GM12878 (cell line): ENCODE data around the gene KBTBD7. TPM values are rescaled to one million over a fixed set of nuclear protein-coding genes. Genes with fewer than 3 reads are reported as not detected.

Source experiments
- ATAC-seq: fragments of 200-7000 bp; cut with Tn5 transposase; 3 replicates; pipeline ENCODE4 v1.9.1; 2020; ENCODE audit warnings: mild to moderate bottlenecking, moderate library complexity
- BruUV-seq: library from RNA; stranded (reverse); fragments of 400-500 nt; replicated peaks from 2 replicates; lab custom pipeline; 2021; lab: Mats Ljungman, UMichigan
- CTCF ChIA-PET: fragments of 300-600 bp; sonication (Branson Sonifier 250); formaldehyde crosslinking; extraction: SDS; loops from one replicate; lab custom pipeline; 2021; ENCODE audit warnings: inconsistent platforms; lab: Yijun Ruan, JAX
- POLR2A ChIA-PET: fragments of 350-600 bp; formaldehyde crosslinking; extraction: SDS; loops from one replicate; lab custom pipeline; 2021; ENCODE audit warnings: inconsistent platforms; lab: Charles Lee
- RAD21 ChIA-PET: fragments of 300-600 bp; sonication (Branson Sonifier 250); formaldehyde crosslinking; loops from one replicate; lab custom pipeline; 2023; ENCODE audit warnings: antibody characterized with exemption; ENCODE audit not compliant: unreplicated experiment; lab: Charles Lee
- SMC1A ChIA-PET: fragments of 300-600 bp; sonication (Branson Sonifier 250); formaldehyde crosslinking; loops from one replicate; lab custom pipeline; 2023; ENCODE audit not compliant: unreplicated experiment, uncharacterized antibody; lab: Charles Lee
- DNase-seq: peaks from one replicate; pipeline ENCODE4 v3.0.0-alpha.2; 2011; ENCODE audit warnings: low read depth, low spot score
- FAIRE-seq: peaks from 3 replicates; lab custom pipeline; 2011; peaks lifted over from hg19 to GRCh38; lab: Jason Lieb, UNC
- H2AFZ ChIP-seq: 2 replicates; pipeline ENCODE4 v1.6.0; 2011; ENCODE audit warnings: low read depth, low read length, control low read depth; ENCODE audit not compliant: control insufficient read depth
- H3K27ac ChIP-seq: 2 replicates; pipeline ENCODE4 v1.5.1; 2011; ENCODE audit warnings: control low read depth; ENCODE audit not compliant: control insufficient read depth, insufficient read depth
- H3K27me3 ChIP-seq, 2 experiments: replicated peaks in 1 of 2; 2 replicates each; pipeline versions ENCODE4 v1.6.0 to v1.6.1; 2011; ENCODE audit warnings: low read length in 1 of 2; ENCODE audit not compliant: control insufficient read depth in 2 of 2, insufficient read depth in 2 of 2
- H3K36me3 ChIP-seq, 2 experiments: 2 replicates each; pipeline ENCODE4 v1.5.1; 2011; ENCODE audit warnings: low read length in 1 of 2; ENCODE audit not compliant: control insufficient read depth in 2 of 2, insufficient read depth in 2 of 2
- H3K4me1 ChIP-seq: 2 replicates; pipeline ENCODE4 v1.6.1; 2011; ENCODE audit warnings: mild to moderate bottlenecking, low read length, moderate library complexity, mixed read lengths; ENCODE audit not compliant: control insufficient read depth, insufficient read depth
- H3K4me2 ChIP-seq: 2 replicates; pipeline ENCODE4 v1.6.0; 2011; ENCODE audit warnings: control low read depth; ENCODE audit not compliant: control insufficient read depth, insufficient read depth
- H3K4me3 ChIP-seq: fragments of 200-600 bp; sonication (generic); 2 replicates; pipeline ENCODE4 v1.5.1; 2016
- H3K79me2 ChIP-seq: 2 replicates; pipeline ENCODE4 v1.6.0; 2011; ENCODE audit warnings: low read length; ENCODE audit not compliant: control insufficient read depth, insufficient read depth
- H3K9ac ChIP-seq: 2 replicates; pipeline ENCODE4 v1.8.0; 2011; ENCODE audit warnings: low read length, control low read depth, mixed read lengths; ENCODE audit not compliant: control insufficient read depth, insufficient read depth
- H3K9me3 ChIP-seq: replicated peaks from 3 replicates; pipeline ENCODE4 v1.5.1; 2011; ENCODE audit warnings: mild to moderate bottlenecking, low read length; ENCODE audit not compliant: control insufficient read depth, insufficient read depth
- H4K20me1 ChIP-seq: 2 replicates; pipeline ENCODE4 v1.6.0; 2011; ENCODE audit not compliant: control insufficient read depth, insufficient read depth
- DPF2 ChIP-seq: fragments of 450-650 bp; IDR thresholded peaks from 2 replicates; pipeline ENCODE4 v1.6.1; 2017; ENCODE audit warnings: mild to moderate bottlenecking
- NR2C2 ChIP-seq: IDR thresholded peaks from 2 replicates; pipeline ENCODE4 v1.6.1; 2011; ENCODE audit warnings: borderline replicate concordance, low read depth; ENCODE audit not compliant: control insufficient read depth, insufficient read length
- SREBF1 ChIP-seq: IDR thresholded peaks from 2 replicates; pipeline ENCODE4 v1.6.1; 2012; ENCODE audit warnings: mild to moderate bottlenecking, low read length
- in situ Hi-C: fragments of 300-500 bp; cut with MboI; formaldehyde crosslinking; loops from 9 replicates; pipeline ENCODE4 v1.14.3; 2018; ENCODE audit warnings: mixed read lengths
- intact Hi-C: fragments of 100-400 bp; cut with micrococcal nuclease; formaldehyde crosslinking; loops from one replicate; pipeline ENCODE4 v1.14.2; 2022; ENCODE audit not compliant: unreplicated experiment
- polyA plus RNA-seq, 11 experiments: library from polyadenylated mRNA; depleted of rRNA in 4 of 11; unstranded in 6 of 11; stranded (reverse) in 5 of 11; fragments of >200 nt; fragmentation: Nextera tagmentation in 4 of 11; fragmentation: Illumina TruSeq in 1 of 11; extraction: Ambion mirVana in 4 of 11; extraction: Trizol in 1 of 11; gene quantifications; 1 replicate in 1 of 11; 2 replicates in 10 of 11; pipeline versions ENCODE4 v1.2.1 to v1.2.3, GENCODE V29; 2011 to 2016; ENCODE audit warnings: inconsistent platforms in 2 of 11, missing spikeins in 2 of 11, low read depth in 1 of 11
- total RNA-seq, 4 experiments: library from RNA; depleted of rRNA in 3 of 4; stranded (reverse); fragments of >200 nt in 3 of 4; fragmentation: Illumina TruSeq in 1 of 4; extraction: Trizol in 1 of 4; gene quantifications; 2 replicates each; pipeline versions ENCODE4 v1.2.1 to v1.2.3, GENCODE V29; 2013 to 2021
- TF ChIP-seq, protein P1 (sequence below), 3 experiments: IDR thresholded peaks in 2 of 3; conservative IDR thresholded peaks in 1 of 3; 2 replicates each; pipeline ENCODE4 v1.5.1; 2011; ENCODE audit warnings: low read depth in 3 of 3, low read length in 3 of 3, mild to moderate bottlenecking in 3 of 3, control low read depth in 2 of 3, moderate library complexity in 2 of 3, inconsistent platforms in 1 of 3, mixed read lengths in 1 of 3; ENCODE audit not compliant: control insufficient read depth in 2 of 3, insufficient read depth in 1 of 3; ENCODE audit errors: extremely low read depth in 1 of 3
- TF ChIP-seq, protein P2 (sequence below): IDR thresholded peaks from 2 replicates; pipeline ENCODE4 v1.6.1; 2012; ENCODE audit warnings: low read depth, low read length, improper control_type of control experiment

Gene KBTBD7
- total and polyA plus RNA-seq, 10 of the 15 experiments (the other 5 are each of a cell fraction or from before 2014, with no cell fraction given), result 1.8 to 6.0 (median 4.3) TPM

DNA sequence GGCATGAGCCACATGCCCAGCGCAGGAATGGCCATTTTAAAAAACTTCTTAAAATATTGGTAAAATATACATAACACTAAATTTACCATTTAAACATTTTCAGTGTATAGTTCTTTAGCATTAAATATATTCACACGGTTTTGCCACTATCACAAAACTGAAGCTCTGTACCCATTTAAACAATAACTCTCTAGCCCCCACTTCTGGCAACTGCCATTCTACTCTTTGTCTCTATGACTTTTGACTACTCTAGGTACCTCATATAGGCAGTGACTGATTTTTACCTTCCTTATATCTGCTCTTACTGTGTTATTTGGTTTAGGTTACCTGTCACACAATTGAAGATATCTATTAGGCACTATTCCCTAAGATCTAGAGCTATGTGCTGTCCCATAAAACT is 2.3 kb upstream of the KBTBD7 start (continued):
- TF ChIP-seq, protein P1, sequence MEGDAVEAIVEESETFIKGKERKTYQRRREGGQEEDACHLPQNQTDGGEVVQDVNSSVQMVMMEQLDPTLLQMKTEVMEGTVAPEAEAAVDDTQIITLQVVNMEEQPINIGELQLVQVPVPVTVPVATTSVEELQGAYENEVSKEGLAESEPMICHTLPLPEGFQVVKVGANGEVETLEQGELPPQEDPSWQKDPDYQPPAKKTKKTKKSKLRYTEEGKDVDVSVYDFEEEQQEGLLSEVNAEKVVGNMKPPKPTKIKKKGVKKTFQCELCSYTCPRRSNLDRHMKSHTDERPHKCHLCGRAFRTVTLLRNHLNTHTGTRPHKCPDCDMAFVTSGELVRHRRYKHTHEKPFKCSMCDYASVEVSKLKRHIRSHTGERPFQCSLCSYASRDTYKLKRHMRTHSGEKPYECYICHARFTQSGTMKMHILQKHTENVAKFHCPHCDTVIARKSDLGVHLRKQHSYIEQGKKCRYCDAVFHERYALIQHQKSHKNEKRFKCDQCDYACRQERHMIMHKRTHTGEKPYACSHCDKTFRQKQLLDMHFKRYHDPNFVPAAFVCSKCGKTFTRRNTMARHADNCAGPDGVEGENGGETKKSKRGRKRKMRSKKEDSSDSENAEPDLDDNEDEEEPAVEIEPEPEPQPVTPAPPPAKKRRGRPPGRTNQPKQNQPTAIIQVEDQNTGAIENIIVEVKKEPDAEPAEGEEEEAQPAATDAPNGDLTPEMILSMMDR (IDR thresholded peaks at IDR 0.05 in 2 of 3, conservative IDR thresholded peaks at IDR 0.05 in 1 of 3; ENCODE audit: control insufficient read depth in 2 of 3, extremely low read depth in 1 of 3, insufficient read depth in 1 of 3, low read depth in 3 of 3, low read length in 3 of 3), result peak; percentile 26 to 35 (median 28); a peak in 4 of 6 replicates

DNA sequence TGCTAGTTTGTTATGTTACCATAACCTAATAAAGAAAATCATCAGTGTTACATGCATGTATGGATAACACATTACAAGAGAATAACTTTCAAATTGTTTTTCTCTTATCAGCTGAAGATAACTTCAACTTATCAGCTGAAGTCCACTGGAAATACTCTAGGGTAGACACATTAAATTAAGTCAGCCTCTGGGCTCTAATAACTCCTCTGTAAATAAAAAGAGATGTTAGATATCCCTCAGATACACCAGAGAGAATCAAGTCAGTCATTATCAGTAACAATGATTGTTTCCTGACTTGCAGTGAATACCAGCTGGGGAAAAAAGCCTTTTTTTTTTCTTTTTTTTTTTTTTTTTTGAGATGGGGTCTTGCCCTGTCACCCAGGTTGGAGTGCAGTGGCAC is 1.6 kb upstream of the KBTBD7 start:
- FAIRE-seq (no peak), ATAC-seq (no peak), DNase-seq (no peak)
- Histone ChIP-seq H3K27ac (no peak overlapping the region), H3K4me2 (no peak overlapping the region), H3K9ac (no peak overlapping the region), H3K36me3 (no peaks in the 10 kb centered on the region), H3K9me3 (no peaks in the 10 kb centered on the region), H3K79me2 (peaks cover 8% of the 10 kb centered on the region), H3K4me1 (peaks cover 8% of the 10 kb centered on the region), H2AFZ (no peak overlapping the region), H3K27me3 (no peaks in the 10 kb centered on the region), H3K4me3 (no peak overlapping the region), H4K20me1 (no peaks in the 10 kb centered on the region)
- ChIA-PET POLR2A (interaction anchor here (1.2 kb wide), 1 partner anchor 9 kb away, joined by 3 read pairs; no protein-coding TSS in a partner anchor), CTCF (interaction anchor here (0.9 to 2.7 kb wide), 12 partner anchors 7 to 419 kb away, joined by 3 to 19 read pairs (median 4); no protein-coding TSS in a partner anchor), RAD21 (interaction anchor here (0.6 to 1.4 kb wide), 4 partner anchors 67 to 276 kb away, joined by 3 to 6 read pairs (median 4); no protein-coding TSS in a partner anchor), SMC1A (interaction anchor here (0.6 to 1.3 kb wide), 7 partner anchors 9 to 139 kb away, joined by 3 to 4 read pairs (median 3); partner anchors contain the start of gene KBTBD6)
- intact Hi-C loops (loop anchor here (5.0 kb wide), 1 partner anchor 134 kb away; the partner anchor contains the start of gene WBP4), in situ Hi-C loops (no loop called here)
- no TSS peak for BruUV-seq
- TF ChIP-seq DPF2 (no peak), NR2C2 (no peak), SREBF1 (no peak)
- TF ChIP-seq, protein P2, sequence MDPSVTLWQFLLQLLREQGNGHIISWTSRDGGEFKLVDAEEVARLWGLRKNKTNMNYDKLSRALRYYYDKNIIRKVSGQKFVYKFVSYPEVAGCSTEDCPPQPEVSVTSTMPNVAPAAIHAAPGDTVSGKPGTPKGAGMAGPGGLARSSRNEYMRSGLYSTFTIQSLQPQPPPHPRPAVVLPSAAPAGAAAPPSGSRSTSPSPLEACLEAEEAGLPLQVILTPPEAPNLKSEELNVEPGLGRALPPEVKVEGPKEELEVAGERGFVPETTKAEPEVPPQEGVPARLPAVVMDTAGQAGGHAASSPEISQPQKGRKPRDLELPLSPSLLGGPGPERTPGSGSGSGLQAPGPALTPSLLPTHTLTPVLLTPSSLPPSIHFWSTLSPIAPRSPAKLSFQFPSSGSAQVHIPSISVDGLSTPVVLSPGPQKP, result no peak
